Osteocyte (in vitro differentiated cells): ENCODE results near the gene TRMT5. TPM values are rescaled to one million over a fixed set of nuclear protein-coding genes. Genes with fewer than 3 reads are reported as not detected.
A peak's percentile ranks its signal among the peaks of the same experiment; 100 is the strongest.

Experiments used
- DNase-seq: peaks from one replicate; pipeline ENCODE4 v3.0.0; 2021; ENCODE audit warnings: mixed read lengths; ENCODE audit not compliant: unreplicated experiment; ENCODE audit errors: extremely low spot score
- H3K27ac Mint-ChIP-seq: one replicate; pipeline ENCODE4 v1.8.0; 2021; ENCODE audit warnings: mild to moderate bottlenecking, mixed read lengths; ENCODE audit not compliant: unreplicated experiment
- H3K27me3 Mint-ChIP-seq: one replicate; pipeline ENCODE4 v1.8.0; 2021; ENCODE audit warnings: mixed read lengths; ENCODE audit not compliant: unreplicated experiment
- H3K36me3 Mint-ChIP-seq: one replicate; pipeline ENCODE4 v1.8.0; 2021; ENCODE audit warnings: mixed read lengths; ENCODE audit not compliant: unreplicated experiment
- H3K4me1 Mint-ChIP-seq: one replicate; pipeline ENCODE4 v1.8.0; 2021; ENCODE audit warnings: mixed read lengths; ENCODE audit not compliant: unreplicated experiment
- H3K4me3 Mint-ChIP-seq: one replicate; pipeline ENCODE4 v1.8.0; 2021; ENCODE audit warnings: mild to moderate bottlenecking, moderate library complexity, mixed read lengths; ENCODE audit not compliant: unreplicated experiment
- H3K9me3 Mint-ChIP-seq: one replicate; pipeline ENCODE4 v1.8.0; 2021; ENCODE audit warnings: mixed read lengths; ENCODE audit not compliant: unreplicated experiment
- total RNA-seq: library from RNA; stranded (reverse); gene quantifications from 2 replicates; pipeline ENCODE4 v1.2.1, GENCODE V29; 2021
- TF ChIP-seq, protein P1 (sequence below): fragments of 200-600 bp; sonication (generic); IDR thresholded peaks from 2 replicates; pipeline ENCODE4 v1.5.0; 2021; ENCODE audit warnings: antibody characterized with exemption, mild to moderate bottlenecking, moderate library complexity

Gene TRMT5
- total RNA-seq, 1 donor from 2014 or later = 17.0 TPM

- Mint-ChIP-seq H3K27ac (peak overlapping the region; percentile 29), H3K9me3 (peaks cover 5% of the 10 kb centered on the region), H3K27me3 (no peaks in the 10 kb centered on the region), H3K36me3 (peaks cover 32% of the 10 kb centered on the region), H3K4me3 (no peak overlapping the region), H3K4me1 (peaks cover 7% of the 10 kb centered on the region)
- DNase-seq = no peak
- TF ChIP-seq, protein P1, sequence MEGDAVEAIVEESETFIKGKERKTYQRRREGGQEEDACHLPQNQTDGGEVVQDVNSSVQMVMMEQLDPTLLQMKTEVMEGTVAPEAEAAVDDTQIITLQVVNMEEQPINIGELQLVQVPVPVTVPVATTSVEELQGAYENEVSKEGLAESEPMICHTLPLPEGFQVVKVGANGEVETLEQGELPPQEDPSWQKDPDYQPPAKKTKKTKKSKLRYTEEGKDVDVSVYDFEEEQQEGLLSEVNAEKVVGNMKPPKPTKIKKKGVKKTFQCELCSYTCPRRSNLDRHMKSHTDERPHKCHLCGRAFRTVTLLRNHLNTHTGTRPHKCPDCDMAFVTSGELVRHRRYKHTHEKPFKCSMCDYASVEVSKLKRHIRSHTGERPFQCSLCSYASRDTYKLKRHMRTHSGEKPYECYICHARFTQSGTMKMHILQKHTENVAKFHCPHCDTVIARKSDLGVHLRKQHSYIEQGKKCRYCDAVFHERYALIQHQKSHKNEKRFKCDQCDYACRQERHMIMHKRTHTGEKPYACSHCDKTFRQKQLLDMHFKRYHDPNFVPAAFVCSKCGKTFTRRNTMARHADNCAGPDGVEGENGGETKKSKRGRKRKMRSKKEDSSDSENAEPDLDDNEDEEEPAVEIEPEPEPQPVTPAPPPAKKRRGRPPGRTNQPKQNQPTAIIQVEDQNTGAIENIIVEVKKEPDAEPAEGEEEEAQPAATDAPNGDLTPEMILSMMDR = no peak
Observed at GRCh38 chr14:61003571-61003970, 22.7 kb upstream of the TRMT5 start.

DNA sequence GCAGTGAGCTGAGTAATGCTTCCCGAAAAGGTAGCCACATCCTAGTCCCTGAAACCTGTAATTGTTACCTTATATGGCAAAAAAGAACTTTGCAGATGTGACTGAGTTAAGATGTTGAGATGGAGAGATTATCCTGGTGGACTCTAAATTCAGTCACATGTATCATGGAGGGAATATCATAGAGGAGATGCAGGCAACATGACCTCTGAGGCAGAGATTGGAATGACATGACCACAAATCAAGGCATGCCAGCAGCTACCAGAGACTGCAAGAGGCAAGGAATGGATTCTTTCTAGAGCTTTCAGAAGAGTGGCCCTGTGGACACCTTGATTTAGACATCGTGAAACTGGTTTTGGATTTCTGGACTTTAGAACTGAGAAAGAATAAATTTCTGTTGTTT is 18.7 kb upstream of the TRMT5 start:
- no peak for DNase-seq
- H3K4me1 Mint-ChIP-seq = peaks cover 10% of the 10 kb centered on the region
- no peak overlapping the region for H3K4me3 Mint-ChIP-seq
- peaks cover 62% of the 10 kb centered on the region for H3K36me3 Mint-ChIP-seq
- TF ChIP-seq, protein P1 = no peak
- H3K27ac Mint-ChIP-seq = no peak overlapping the region
- H3K27me3 Mint-ChIP-seq = no peaks in the 10 kb centered on the region
- H3K9me3 Mint-ChIP-seq = peaks cover 9% of the 10 kb centered on the region

- DNase-seq = no peak
- H3K36me3 Mint-ChIP-seq = peaks cover 60% of the 10 kb centered on the region
- TF ChIP-seq, protein P1 = no peak
Observed at GRCh38 chr14:60998617-60999016, 17.7 kb upstream of the TRMT5 start.

DNA sequence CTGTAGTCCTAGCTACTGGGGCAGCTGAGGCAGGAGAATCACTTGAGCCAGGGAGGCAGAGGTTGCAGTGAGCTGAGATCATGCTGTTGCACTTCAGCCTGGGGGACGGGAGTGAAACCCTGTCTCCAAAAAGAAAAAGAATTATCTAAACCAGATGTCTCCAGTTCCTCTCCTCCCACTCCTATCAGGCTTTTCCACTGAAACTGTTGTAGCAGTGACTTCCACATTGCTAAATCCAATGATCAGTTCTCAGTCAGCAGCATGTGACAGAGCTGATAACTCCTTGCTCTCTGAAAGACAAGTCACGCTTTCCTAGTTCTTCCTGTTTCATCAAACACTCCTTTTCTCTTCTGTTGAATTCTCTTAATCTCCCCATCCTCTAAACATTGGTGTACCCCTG is 8.7 kb upstream of the TRMT5 start:
- H3K9me3 Mint-ChIP-seq = no peaks in the 10 kb centered on the region
- TF ChIP-seq, protein P1 = no peak
- H3K27ac Mint-ChIP-seq = no peak overlapping the region
- peaks cover 25% of the 10 kb centered on the region for H3K4me1 Mint-ChIP-seq
- no peak overlapping the region for H3K4me3 Mint-ChIP-seq
- H3K36me3 Mint-ChIP-seq = peaks cover 46% of the 10 kb centered on the region
- DNase-seq = no peak
- H3K27me3 Mint-ChIP-seq = no peaks in the 10 kb centered on the region

More at GRCh38 chr14:60998617-60999016, 17.7 kb upstream of the TRMT5 start:
- Mint-ChIP-seq H3K27ac (no peak overlapping the region), H3K27me3 (no peaks in the 10 kb centered on the region), H3K4me1 (peaks cover 8% of the 10 kb centered on the region), H3K4me3 (no peak overlapping the region), H3K9me3 (peaks cover 5% of the 10 kb centered on the region)

DNA sequence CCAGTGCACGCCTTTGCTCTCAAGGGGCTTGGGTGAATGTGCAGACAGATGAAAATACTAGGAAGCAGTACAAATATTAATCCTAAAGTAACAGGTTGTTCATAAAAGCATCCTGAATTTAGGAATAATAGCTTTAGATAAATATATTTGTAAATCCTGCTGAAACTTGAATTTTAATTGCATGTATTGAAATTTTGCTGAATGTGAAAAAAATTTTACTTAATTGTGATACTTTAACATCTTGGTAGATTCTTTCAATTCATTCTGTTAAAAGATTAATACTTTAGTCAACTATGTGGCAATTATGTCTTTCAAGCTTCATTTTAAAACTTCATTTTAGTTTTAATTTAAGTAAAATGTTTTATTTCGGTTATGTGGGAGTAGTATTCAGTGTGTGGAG is 5.6 kb upstream of the TRMT5 start:
- Mint-ChIP-seq H3K36me3 (peaks cover 30% of the 10 kb centered on the region), H3K27ac (no peak overlapping the region), H3K4me3 (no peak overlapping the region), H3K27me3 (no peaks in the 10 kb centered on the region), H3K9me3 (no peaks in the 10 kb centered on the region), H3K4me1 (peaks cover 33% of the 10 kb centered on the region)
- TF ChIP-seq, protein P1 = no peak
- no peak for DNase-seq
